Right lobe of liver (tissue), 6 donors: Measurements from ENCODE around the gene ARHGEF33. TPM values are rescaled to one million over a fixed set of nuclear protein-coding genes. Genes with fewer than 3 reads are reported as not detected.

Source experiments
- ATAC-seq, 4 donors: fragments of 200-7000 bp; cut with Tn5 transposase; one replicate each; pipeline ENCODE4 v1.9.1; 2020; ENCODE audit warnings: mild to moderate bottlenecking in 4 of 4, moderate library complexity in 4 of 4
- DNase-seq, 3 donors: peaks; one replicate each; pipeline ENCODE4 v3.0.0-alpha.2; 2020
- H3K27ac ChIP-seq, 3 donors: fragments of 200-600 bp; one replicate each; pipeline ENCODE4 v1.8.0; 2022
- H3K27me3 ChIP-seq, 2 donors: fragments of 200-600 bp; one replicate each; pipeline ENCODE4 v1.8.0; 2022
- H3K36me3 ChIP-seq, 4 donors: fragments of 200-600 bp; sonication (generic) in 1 of 4; one replicate each; pipeline versions ENCODE4 v1.5.1 to v1.8.0; 2017 to 2022; ENCODE audit warnings: control low read depth in 1 of 4
- H3K4me1 ChIP-seq, 4 donors: fragments of 200-600 bp; sonication (generic) in 1 of 4; one replicate each; pipeline versions ENCODE4 v1.5.1 to v1.8.0; 2017 to 2022; ENCODE audit warnings: control low read depth in 1 of 4
- H3K4me3 ChIP-seq, 3 donors: fragments of 200-600 bp; one replicate each; pipeline ENCODE4 v1.8.0; 2022
- H3K9me3 ChIP-seq, 4 donors: fragments of 200-600 bp; sonication (generic) in 1 of 4; one replicate each; pipeline versions ENCODE4 v1.5.1 to v1.8.0; 2017 to 2022; ENCODE audit warnings: control low read depth in 1 of 4
- POLR2A ChIP-seq: fragments of 450-650 bp; IDR thresholded peaks from one replicate; pipeline ENCODE4 v1.6.1; 2017; ENCODE audit warnings: antibody characterized with exemption, mild to moderate bottlenecking
- WGBS: methylation state at CpG from one replicate; pipeline ENCODE4 v1.1.6; 2018; ENCODE audit warnings: low coverage, low lambda C conversion rate; ENCODE audit not compliant: insufficient coverage; ENCODE audit errors: missing lambda C conversion rate; 5-methylcytosine and 5-hydroxymethylcytosine counted together
- intact Hi-C, 2 donors: fragments of 100-400 bp; cut with DNase I; formaldehyde crosslinking; loops; one replicate each; pipeline versions ENCODE4 v1.11.2 to v1.14.1; 2022
- total RNA-seq, 6 experiments: library from RNA; depleted of rRNA in 2 of 6; stranded (reverse); fragments of >200 nt in 2 of 6; fragmentation: NEBNext Ultra II Directional in 3 of 6; extraction: Animal tissue kit (Norgen Biotek cat#: 25700) in 3 of 6; gene quantifications; one replicate each; pipeline versions ENCODE4 v1.1.0 to v1.2.4, GENCODE V29; 2016 to 2023
- TF ChIP-seq, protein P1 (sequence below), 4 donors: fragments of 200-600 bp in 3 of 4; fragments of 450-650 bp in 1 of 4; IDR thresholded peaks; one replicate each; pipeline versions ENCODE4 v1.5.1 to v1.8.0; 2016 to 2022; ENCODE audit warnings: antibody characterized with exemption in 4 of 4, mild to moderate bottlenecking in 2 of 4
- donor health status: DM: no; HTN: yes; CAD: no.
- donor health status: DM: no; HTN: no; CAD: no.
- donor health status: DM: no; HTN: no; CAD: no.
- donor health status: DM: no; HTN: yes; CAD: no.
- donor health status: DM: no; HTN: yes; CAD: no.

Gene ARHGEF33
- total RNA-seq, 6 experiments from 2014 or later = 0.11 to 0.56 (median 0.29) TPM; not detected in 2

DNA sequence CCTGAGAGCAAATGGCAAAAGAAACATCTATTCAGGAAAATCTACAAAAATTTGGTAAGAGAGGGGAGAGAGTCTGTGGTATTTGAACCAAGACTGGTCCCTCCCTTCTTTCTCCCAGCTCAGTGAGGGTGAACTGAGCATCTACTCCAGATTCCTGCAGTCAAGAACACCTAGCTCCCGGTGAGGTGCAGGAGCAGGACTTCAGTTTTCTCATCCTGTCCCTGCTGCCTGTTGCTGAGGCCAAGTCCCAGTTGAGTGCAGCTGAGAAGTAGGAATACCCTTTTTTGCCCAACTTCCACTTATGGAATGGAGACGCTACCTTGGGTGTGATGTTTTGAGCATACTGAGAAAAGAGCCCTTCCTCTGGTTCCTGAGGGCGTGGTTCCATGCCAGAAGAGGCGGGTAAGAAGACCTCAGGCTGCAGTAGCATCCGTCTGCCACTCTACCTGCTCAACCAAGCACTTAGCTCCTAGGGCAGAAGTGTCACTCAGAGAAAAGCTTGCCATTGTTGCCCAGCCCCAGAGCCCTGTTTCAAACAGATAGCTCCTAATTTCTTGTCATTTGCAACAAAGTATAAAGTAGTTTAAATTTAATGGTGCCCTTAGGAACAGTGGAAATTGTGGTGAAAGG lies 118.3 kb downstream of the ARHGEF33 start:
- Histone ChIP-seq H3K27me3 (no peaks in the 10 kb centered on the region), H3K27ac (no peak overlapping the region), H3K9me3 (no peaks in the 10 kb centered on the region), H3K4me3 (no peak overlapping the region), H3K36me3 (peaks cover 0 to 18% (median 4%) of the 10 kb centered on the region in 4 donors), H3K4me1 (no peaks in the 10 kb centered on the region)
- no peak for TF ChIP-seq POLR2A
- TF ChIP-seq, protein P1, sequence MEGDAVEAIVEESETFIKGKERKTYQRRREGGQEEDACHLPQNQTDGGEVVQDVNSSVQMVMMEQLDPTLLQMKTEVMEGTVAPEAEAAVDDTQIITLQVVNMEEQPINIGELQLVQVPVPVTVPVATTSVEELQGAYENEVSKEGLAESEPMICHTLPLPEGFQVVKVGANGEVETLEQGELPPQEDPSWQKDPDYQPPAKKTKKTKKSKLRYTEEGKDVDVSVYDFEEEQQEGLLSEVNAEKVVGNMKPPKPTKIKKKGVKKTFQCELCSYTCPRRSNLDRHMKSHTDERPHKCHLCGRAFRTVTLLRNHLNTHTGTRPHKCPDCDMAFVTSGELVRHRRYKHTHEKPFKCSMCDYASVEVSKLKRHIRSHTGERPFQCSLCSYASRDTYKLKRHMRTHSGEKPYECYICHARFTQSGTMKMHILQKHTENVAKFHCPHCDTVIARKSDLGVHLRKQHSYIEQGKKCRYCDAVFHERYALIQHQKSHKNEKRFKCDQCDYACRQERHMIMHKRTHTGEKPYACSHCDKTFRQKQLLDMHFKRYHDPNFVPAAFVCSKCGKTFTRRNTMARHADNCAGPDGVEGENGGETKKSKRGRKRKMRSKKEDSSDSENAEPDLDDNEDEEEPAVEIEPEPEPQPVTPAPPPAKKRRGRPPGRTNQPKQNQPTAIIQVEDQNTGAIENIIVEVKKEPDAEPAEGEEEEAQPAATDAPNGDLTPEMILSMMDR (IDR thresholded peaks at IDR 0.05) = no peak
- DNase-seq = no peak
- intact Hi-C loops = no loop called here
- ATAC-seq = no peak
- WGBS = 93% methylated on average over 3 of the region's 5 CpGs

DNA sequence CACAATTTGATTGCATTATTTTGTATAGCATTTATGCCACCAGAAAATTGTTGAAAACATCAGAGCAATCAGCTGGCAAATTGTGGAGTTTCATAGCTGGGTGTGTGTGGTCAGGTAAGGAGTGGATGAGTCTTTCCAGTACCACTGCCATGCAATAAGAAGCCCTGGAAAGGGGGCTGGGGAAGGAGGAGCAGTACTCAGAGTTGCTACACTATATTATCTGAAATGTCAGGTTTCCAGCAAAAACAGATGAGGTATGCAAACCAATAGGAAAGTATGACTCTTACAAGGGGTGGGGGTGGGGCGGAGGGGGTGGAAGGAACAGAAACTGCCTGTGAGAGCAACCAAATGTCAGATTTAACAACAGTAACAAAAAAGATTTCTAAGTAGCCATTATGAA lies 119.0 kb downstream of the ARHGEF33 start:
- WGBS = 83% methylated on average over 1 of the region's 1 CpG
- Histone ChIP-seq H3K4me3 (no peak overlapping the region), H3K9me3 (no peaks in the 10 kb centered on the region), H3K4me1 (no peaks in the 10 kb centered on the region), H3K27ac (no peak overlapping the region), H3K36me3 (peaks cover 0 to 22% (median 5%) of the 10 kb centered on the region in 4 donors), H3K27me3 (no peaks in the 10 kb centered on the region)
- ATAC-seq = peak in 1 of 4 donors; percentile 22
- no peak for DNase-seq
- intact Hi-C loops = no loop called here
- TF ChIP-seq, protein P1 (IDR thresholded peaks at IDR 0.05) = no peak
- TF ChIP-seq POLR2A = no peak

- no peak overlapping the region for H3K27ac ChIP-seq
- TF ChIP-seq, protein P1 (IDR thresholded peaks at IDR 0.05) = no peak
- no peak for TF ChIP-seq POLR2A
- no peak for DNase-seq
- peaks cover 0 to 16% (median 3%) of the 10 kb centered on the region in 4 donors for H3K36me3 ChIP-seq
- H3K27me3 ChIP-seq = no peaks in the 10 kb centered on the region
- H3K4me3 ChIP-seq = no peak overlapping the region
- intact Hi-C loops = no loop called here
- no peaks in the 10 kb centered on the region for H3K4me1 ChIP-seq
- WGBS = 83% methylated on average over 3 of the region's 3 CpGs
- ATAC-seq = no peak
- no peaks in the 10 kb centered on the region for H3K9me3 ChIP-seq
Measured at GRCh38 chr2:39013871-39014270, 124.2 kb downstream of the ARHGEF33 start.

DNA sequence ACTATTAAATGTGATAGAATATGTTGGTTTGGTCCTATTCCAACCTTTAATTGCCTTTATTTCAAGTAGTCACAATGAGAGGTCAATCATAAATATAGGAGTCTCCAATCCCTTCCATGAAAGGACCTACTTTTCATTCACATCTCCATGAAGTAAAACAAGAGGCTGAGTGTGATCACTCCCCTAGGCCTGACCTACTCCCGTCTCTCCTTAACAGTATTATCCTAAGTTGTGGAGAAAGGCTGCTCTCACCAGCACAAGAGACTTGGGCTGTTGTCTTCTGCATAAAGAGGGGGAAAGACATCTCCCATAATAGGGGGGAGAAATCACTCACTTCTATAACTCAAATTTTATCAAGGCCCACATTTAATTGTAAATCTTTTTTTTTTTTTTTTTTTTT lies 125.7 kb downstream of the ARHGEF33 start:
- DNase-seq (no peak), ATAC-seq (no peak)
- WGBS = no CpG with 5 or more reads among the region's 1 CpG
- TF ChIP-seq, protein P1 (IDR thresholded peaks at IDR 0.05) = no peak
- no peak for TF ChIP-seq POLR2A
- H3K27me3 ChIP-seq = no peaks in the 10 kb centered on the region
- peaks cover 0 to 8% (median 2%) of the 10 kb centered on the region in 4 donors for H3K36me3 ChIP-seq
- H3K4me1 ChIP-seq = no peaks in the 10 kb centered on the region
- H3K27ac ChIP-seq = no peak overlapping the region
- H3K4me3 ChIP-seq = no peak overlapping the region
- intact Hi-C loops = no loop called here
- H3K9me3 ChIP-seq = no peaks in the 10 kb centered on the region
